CD4-positive, alpha-beta T cell (primary cell): ENCODE measurements around the gene TFEB. TPM values are rescaled to one million over a fixed set of nuclear protein-coding genes. Genes with fewer than 3 reads are reported as not detected.

Source experiments
- ATAC-seq: fragments of 200-7000 bp; cut with Tn5 transposase; one replicate; pipeline ENCODE4 v1.10.0; 2022; ENCODE audit warnings: mild to moderate bottlenecking; ENCODE audit not compliant: poor library complexity
- CTCF ChIA-PET: fragments of 350-600 bp; sonication (Branson Sonifier 250); formaldehyde crosslinking; loops from one replicate; lab custom pipeline; 2021; ENCODE audit warnings: antibody characterized with exemption, inconsistent platforms; lab: Charles Lee
- POLR2A ChIA-PET: fragments of 350-600 bp; sonication (Branson Sonifier 250); formaldehyde crosslinking; loops from one replicate; lab custom pipeline; 2021; ENCODE audit warnings: antibody characterized with exemption, inconsistent platforms; lab: Charles Lee
- DNase-seq, 14 experiments: peaks; one replicate each; pipeline ENCODE4 v3.0.0-alpha.2; 2013 to 2020; ENCODE audit warnings: mixed read lengths in 2 of 14
- H3K27ac ChIP-seq, 2 donors: one replicate each; pipeline versions ENCODE4 v1.5.1 to v1.7.0; 2013; ENCODE audit warnings: low read length in 2 of 2, low read depth in 1 of 2, mild to moderate bottlenecking in 1 of 2
- H3K27me3 ChIP-seq, 2 experiments: 1 replicate in 1 of 2; 2 replicates in 1 of 2; pipeline versions ENCODE4 v1.6.1 to v1.7.0; 2013; ENCODE audit warnings: low read length in 2 of 2, control low read depth in 1 of 2, mild to moderate bottlenecking in 1 of 2, moderate library complexity in 1 of 2; ENCODE audit not compliant: insufficient read depth in 2 of 2, control insufficient read depth in 1 of 2
- H3K36me3 ChIP-seq: one replicate; pipeline ENCODE4 v1.6.1; 2013; ENCODE audit warnings: low read length, control low read depth; ENCODE audit not compliant: insufficient read depth
- H3K4me1 ChIP-seq: one replicate; pipeline ENCODE4 v1.6.1; 2013; ENCODE audit warnings: low read length, control low read depth; ENCODE audit not compliant: insufficient read depth
- H3K4me3 ChIP-seq: one replicate; pipeline ENCODE4 v1.5.1; 2013; ENCODE audit warnings: mild to moderate bottlenecking, low read length, moderate library complexity
- H3K9me3 ChIP-seq, 2 experiments: 1 replicate in 1 of 2; 2 replicates in 1 of 2; pipeline versions ENCODE4 v1.6.1 to v1.7.0; 2013; ENCODE audit warnings: low read length in 2 of 2, mild to moderate bottlenecking in 2 of 2, control low read depth in 1 of 2, moderate library complexity in 1 of 2; ENCODE audit not compliant: control insufficient read depth in 1 of 2, insufficient read depth in 1 of 2
- H3K27ac Mint-ChIP-seq: one replicate; pipeline ENCODE4 v1.8.0; 2020; ENCODE audit warnings: mixed read lengths
- H3K27me3 Mint-ChIP-seq: one replicate; pipeline ENCODE4 v1.8.0; 2021; ENCODE audit warnings: mixed read lengths
- H3K36me3 Mint-ChIP-seq: one replicate; pipeline ENCODE4 v1.8.0; 2021; ENCODE audit warnings: low read depth, mixed read lengths
- H3K4me1 Mint-ChIP-seq: one replicate; pipeline ENCODE4 v1.8.0; 2021; ENCODE audit warnings: low read depth, mixed read lengths
- H3K4me3 Mint-ChIP-seq: one replicate; pipeline ENCODE4 v1.8.0; 2020; ENCODE audit warnings: mild to moderate bottlenecking, mixed read lengths
- H3K9me3 Mint-ChIP-seq: one replicate; pipeline ENCODE4 v1.8.0; 2020; ENCODE audit warnings: mixed read lengths
- CTCF ChIP-seq: fragments of 200-600 bp; IDR thresholded peaks from one replicate; pipeline ENCODE4 v1.8.0; 2022; ENCODE audit warnings: antibody characterized with exemption, mild to moderate bottlenecking
- intact Hi-C, 2 experiments: fragments of 100-400 bp; cut with DNase I in 1 of 2; cut with micrococcal nuclease in 1 of 2; formaldehyde crosslinking; loops; one replicate each; pipeline versions ENCODE4 v1.15.1 to v1.9.0; 2023 to 2025; cut with DNase I, micrococcal nuclease
- total RNA-seq, 174 experiments: library from RNA in 2 of 174; stranded (reverse) in 2 of 174; gene quantifications; one replicate each; pipeline ENCODE4 v1.2.3 and lab custom pipeline; 2021 to 2026

The TFEB gene
- total RNA-seq, 2 experiments from 2014 or later = 23.8 to 24.1 TPM

DNA sequence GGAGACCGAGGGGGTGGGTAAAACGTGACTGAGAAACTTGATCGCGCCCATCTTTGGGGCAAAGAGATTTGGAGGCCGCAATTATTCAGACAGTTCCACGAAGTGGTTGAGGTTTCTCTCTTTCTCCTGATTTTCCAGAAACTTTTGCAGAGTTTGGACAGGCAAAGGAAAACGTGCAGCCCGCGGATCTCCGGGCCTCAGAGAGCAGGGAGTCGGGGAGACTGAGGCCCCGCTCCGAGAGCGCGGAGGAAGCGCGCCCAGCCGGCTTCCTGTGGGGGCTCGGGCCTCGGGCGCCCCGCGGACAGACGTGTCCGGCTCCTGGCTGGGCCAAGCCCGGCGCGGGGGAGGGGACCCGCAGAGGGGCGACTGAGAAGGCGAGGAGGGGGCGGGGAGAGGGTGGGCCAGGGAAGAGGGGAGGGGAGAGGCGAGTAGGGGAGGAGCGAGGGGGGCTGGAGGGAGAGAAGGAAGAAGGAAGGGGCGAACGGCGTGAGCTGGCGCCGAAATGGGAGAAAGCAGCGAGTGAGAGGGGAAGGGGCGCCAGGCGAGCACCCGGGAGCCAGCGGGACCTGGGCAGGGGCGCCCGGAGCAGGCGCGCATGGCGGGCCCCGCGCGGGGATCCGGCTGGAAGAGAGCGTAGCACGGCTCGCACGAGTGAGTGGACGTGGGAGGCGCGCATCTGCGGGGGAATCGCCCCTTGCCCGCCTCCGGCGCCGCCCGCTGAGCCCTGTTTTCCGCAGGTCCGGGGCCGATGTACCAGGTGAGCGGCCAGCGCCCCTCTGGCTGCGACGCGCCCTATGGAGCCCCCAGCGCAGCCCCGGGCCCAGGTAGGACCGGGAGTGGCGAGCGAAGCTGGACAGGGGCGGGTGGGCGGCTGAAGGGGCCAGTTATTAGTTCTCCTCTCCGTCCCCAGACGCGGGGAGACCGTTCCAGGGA, 97.1 kb downstream of the TFEB start, which contains the start of gene MDFI:
TSS of gene MDFI (plus strand) at position 467 of the 933 bp plus-strand sequence. CDS start at position 749, 282 bp downstream.
- Histone ChIP-seq H3K27me3 (peaks cover 22 to 60% of the 10 kb centered on the region in 2 experiments), H3K4me1 (peaks cover 15% of the 10 kb centered on the region), H3K27ac (no peak within 1 kb of the TSS), H3K4me3 (no peak within 1 kb of the TSS), H3K9me3 (peaks cover 0 to 10% of the 10 kb centered on the region in 2 experiments), H3K36me3 (no peaks in the 10 kb centered on the region)
- Mint-ChIP-seq H3K4me1 (peaks cover 13% of the 10 kb centered on the region), H3K9me3 (no peaks in the 10 kb centered on the region), H3K27me3 (peaks cover 67% of the 10 kb centered on the region), H3K36me3 (no peaks in the 10 kb centered on the region), H3K4me3 (peak within 1 kb of the TSS; percentile 71), H3K27ac (no peak within 1 kb of the TSS)
- ChIA-PET POLR2A (no interaction called here), CTCF (no interaction called here)
- no peak for TF ChIP-seq CTCF
- ATAC-seq (no peak), DNase-seq (no peak)
- intact Hi-C loops = no loop called here

- H3K27me3 Mint-ChIP-seq = peaks cover 67% of the 10 kb centered on the region
- Histone ChIP-seq H3K36me3 (no peaks in the 10 kb centered on the region), H3K27ac (no peak overlapping the region), H3K4me3 (no peak overlapping the region), H3K9me3 (peaks cover 0 to 10% of the 10 kb centered on the region in 2 experiments), H3K4me1 (peaks cover 15% of the 10 kb centered on the region), H3K27me3 (peaks cover 22 to 67% of the 10 kb centered on the region in 2 experiments)
- H3K9me3 Mint-ChIP-seq = no peaks in the 10 kb centered on the region
- peaks cover 13% of the 10 kb centered on the region for H3K4me1 Mint-ChIP-seq
- intact Hi-C loops = no loop called here
- CTCF ChIA-PET = no interaction called here
- DNase-seq (no peak), ATAC-seq (no peak)
- POLR2A ChIA-PET = no interaction called here
- TF ChIP-seq CTCF = no peak
- no peak overlapping the region for H3K27ac Mint-ChIP-seq
- peak overlapping the region; percentile 71 for H3K4me3 Mint-ChIP-seq
- H3K36me3 Mint-ChIP-seq = no peaks in the 10 kb centered on the region
Observed at GRCh38 chr6:41637194-41638001, 98.0 kb downstream of the TFEB start.

GRCh38 chr6:41636833-41637193, 98.6 kb downstream of the TFEB start:
- H3K4me1 ChIP-seq = peaks cover 15% of the 10 kb centered on the region
- H3K4me1 Mint-ChIP-seq = peaks cover 13% of the 10 kb centered on the region
- intact Hi-C loops = no loop called here
- H3K27me3 Mint-ChIP-seq = peaks cover 67% of the 10 kb centered on the region
- H3K27me3 ChIP-seq = peaks cover 23 to 67% of the 10 kb centered on the region in 2 experiments
- ATAC-seq (no peak), DNase-seq (no peak)
- H3K9me3 ChIP-seq = peaks cover 0 to 10% of the 10 kb centered on the region in 2 experiments
- H3K4me3 ChIP-seq = no peak overlapping the region
- H3K27ac ChIP-seq = no peak overlapping the region
- CTCF ChIA-PET = no interaction called here
- H3K9me3 Mint-ChIP-seq = no peaks in the 10 kb centered on the region
- no peaks in the 10 kb centered on the region for H3K36me3 ChIP-seq
- H3K27ac Mint-ChIP-seq = no peak overlapping the region
- TF ChIP-seq CTCF = no peak
- POLR2A ChIA-PET = no interaction called here
- H3K4me3 Mint-ChIP-seq = no peak overlapping the region
- H3K36me3 Mint-ChIP-seq = no peaks in the 10 kb centered on the region
